HepG2 (cell line): ENCODE data around the gene TMEM129. TPM values are rescaled to one million over a fixed set of nuclear protein-coding genes. Genes with fewer than 3 reads are reported as not detected.
A peak's percentile ranks its signal among the peaks of the same experiment; 100 is the strongest.

Experiments
- BATF2 ChIP-seq: sonication (generic); formaldehyde crosslinking; IDR thresholded peaks from 2 replicates; pipeline ENCODE4 v1.8.0; 2022; ENCODE audit warnings: mild to moderate bottlenecking, missing genetic modification reagents, moderate library complexity
- CENPBD1 ChIP-seq: sonication (generic); formaldehyde crosslinking; IDR thresholded peaks from 2 replicates; pipeline ENCODE4 v1.8.0; 2022; ENCODE audit warnings: missing genetic modification reagents, low read depth, mild to moderate bottlenecking, borderline replicate concordance
- DPF2 ChIP-seq: sonication (generic); formaldehyde crosslinking; IDR thresholded peaks from 2 replicates; pipeline ENCODE4 v1.4.0; 2020; ENCODE audit warnings: mild to moderate bottlenecking, low read depth, missing genetic modification reagents, borderline replicate concordance
- FOXA3 ChIP-seq: IDR thresholded peaks from 2 replicates; pipeline ENCODE4 v1.6.1; 2016; ENCODE audit warnings: missing genetic modification reagents, missing compliant biosample characterization
- FOXP1 ChIP-seq, 2 experiments: fragments of 450-650 bp in 1 of 2; IDR thresholded peaks; 2 replicates each; pipeline ENCODE4 v1.6.1; 2017 to 2018; ENCODE audit warnings: antibody characterized with exemption in 1 of 2
- HMG20B ChIP-seq: conservative IDR thresholded peaks from 2 replicates; pipeline ENCODE4 v1.6.1; 2016; ENCODE audit warnings: missing genetic modification reagents, missing compliant biosample characterization
- HMGXB4 ChIP-seq, 2 experiments: sonication (generic) in 1 of 2; formaldehyde crosslinking in 1 of 2; IDR thresholded peaks; 2 replicates each; pipeline versions ENCODE4 v1.4.0 to v1.6.1; 2018 to 2020; ENCODE audit warnings: missing genetic modification reagents in 2 of 2, borderline replicate concordance in 1 of 2, low read depth in 1 of 2, mild to moderate bottlenecking in 1 of 2, missing biosample characterization in 1 of 2
- REST ChIP-seq, 2 experiments: IDR thresholded peaks; 2 replicates each; pipeline ENCODE4 v1.6.1; 2011 to 2012; ENCODE audit warnings: low read length in 2 of 2, borderline replicate concordance in 1 of 2, low read depth in 1 of 2, mild to moderate bottlenecking in 1 of 2, moderate library complexity in 1 of 2
- SPEN ChIP-seq: sonication (generic); formaldehyde crosslinking; IDR thresholded peaks from 2 replicates; pipeline ENCODE4 v1.5.1; 2020; ENCODE audit warnings: low read depth, mild to moderate bottlenecking, missing genetic modification reagents
- TBX2 ChIP-seq: sonication (generic); formaldehyde crosslinking; IDR thresholded peaks from 2 replicates; pipeline ENCODE4 v1.5.0; 2020; ENCODE audit warnings: missing genetic modification reagents, mild to moderate bottlenecking, borderline replicate concordance
- ZFP36L2 ChIP-seq: sonication (generic); formaldehyde crosslinking; IDR thresholded peaks from 2 replicates; pipeline ENCODE4 v1.4.0; 2020; ENCODE audit warnings: missing genetic modification reagents
- ZNF230 ChIP-seq: sonication (generic); formaldehyde crosslinking; IDR thresholded peaks from 2 replicates; pipeline ENCODE4 v1.4.0; 2020; ENCODE audit warnings: mild to moderate bottlenecking, missing genetic modification reagents
- ZNF264 ChIP-seq: sonication (generic); formaldehyde crosslinking; IDR thresholded peaks from 2 replicates; pipeline ENCODE4 v1.4.0; 2020; ENCODE audit warnings: missing genetic modification reagents
- ZNF33A ChIP-seq: sonication (generic); formaldehyde crosslinking; IDR thresholded peaks from 2 replicates; pipeline ENCODE4 v1.5.1; 2020; ENCODE audit warnings: missing genetic modification reagents, mild to moderate bottlenecking, moderate library complexity, borderline replicate concordance
- ZNF678 ChIP-seq: sonication (generic); formaldehyde crosslinking; IDR thresholded peaks from 2 replicates; pipeline ENCODE4 v1.4.0; 2020; ENCODE audit warnings: mild to moderate bottlenecking, missing genetic modification reagents
- ZNF687 ChIP-seq: sonication (generic); formaldehyde crosslinking; IDR thresholded peaks from 2 replicates; pipeline ENCODE4 v1.5.1; 2020; ENCODE audit warnings: mild to moderate bottlenecking, missing genetic modification reagents, moderate library complexity
- polyA plus RNA-seq, 8 experiments: library from polyadenylated mRNA; depleted of rRNA in 3 of 8; stranded (reverse) in 7 of 8; unstranded in 1 of 8; fragments of >200 nt; fragmentation: Illumina TruSeq in 4 of 8; extraction: Trizol in 4 of 8; gene quantifications; 2 replicates each; pipeline versions ENCODE4 v1.2.1 to v1.2.3, GENCODE V29; 2011 to 2016; ENCODE audit warnings: low read depth in 4 of 8, missing spikeins in 1 of 8, mixed read lengths in 1 of 8; ENCODE audit not compliant: insufficient read depth in 1 of 8
- total RNA-seq, 5 experiments: library from RNA; depleted of rRNA; stranded (reverse); fragments of >200 nt; fragmentation: Illumina TruSeq; extraction: Trizol; gene quantifications; 2 replicates each; pipeline ENCODE4 v1.2.3, GENCODE V29; 2016; ENCODE audit warnings: low read depth in 1 of 5

Gene TMEM129
- total and polyA plus RNA-seq, 2 of the 13 experiments (the other 11 are each of a cell fraction or from before 2014, with no cell fraction given): 19.0 to 25.8 TPM

- TF ChIP-seq ZNF264 (no peak), ZNF687 (peak; percentile 41), TBX2 (CRISPR knock-in tag) (0 out of 2 replicates have a peak, but pooled peaks have one; percentile 21), CENPBD1 (CRISPR knock-in tag) (no peak), REST (IDR thresholded peaks at IDR 0.05; ENCODE audit: borderline replicate concordance in 1 of 2, low read depth in 1 of 2, low read length in 2 of 2) (no peak), ZNF230 (CRISPR knock-in tag) (no peak), SPEN (no peak), BATF2 (CRISPR knock-in tag) (no peak), FOXA3 (CRISPR knock-in tag) (peak; percentile 19; the same call in 1 of the 2 replicates), ZNF678 (CRISPR knock-in tag) (no peak), DPF2 (no peak), HMG20B (CRISPR knock-in tag) (no peak), HMGXB4 (CRISPR knock-in tag; IDR thresholded peaks at IDR 0.05; ENCODE audit: borderline replicate concordance in 1 of 2, low read depth in 1 of 2) (peak; percentile 30 to 68; a peak in 2 of 4 replicates), ZFP36L2 (no peak), ZNF33A (CRISPR knock-in tag) (no peak), FOXP1 (IDR thresholded peaks at IDR 0.05) (no peak), FOXP1 (CRISPR knock-in tag; IDR thresholded peaks at IDR 0.05) (no peak)
Measured at GRCh38 chr4:1726146-1726934, 5.2 kb upstream of the TMEM129 start (continued).
